Measurements from ENCODE around the gene FYCO1. TPM values are rescaled to one million over a fixed set of nuclear protein-coding genes. Genes with fewer than 3 reads are reported as not detected.
A peak's percentile ranks its signal among the peaks of the same experiment; 100 is the strongest.

The FYCO1 gene
- total and polyA plus RNA-seq, 7 experiments from 2014 or later, result 0.95 to 27.5 (median 21.5) TPM

GRCh38 chr3:45942051-45942825, 53.4 kb downstream of the FYCO1 start:
- Mint-ChIP-seq H3K9me3 (peaks cover 0 to 10% (median 0%) of the 10 kb centered on the region in 11 donors), H3K4me1 (peaks cover 22 to 71% (median 39%) of the 10 kb centered on the region in 7 donors), H3K27me3 (no peaks in the 10 kb centered on the region), H3K36me3 (peaks cover 3 to 62% (median 27%) of the 10 kb centered on the region in 5 donors), H3K4me3 (peak overlapping the region in 1 of 10 donors; percentile 19), H3K27ac (peak overlapping the region in 3 of 9 donors; percentile 6 to 79 (median 15))
- Histone ChIP-seq H3K9me3 (ENCODE audit: control insufficient read depth in 2 of 3, low read length in 3 of 3) (no peaks in the 10 kb centered on the region), H3K27me3 (ENCODE audit: control insufficient read depth in 2 of 2, insufficient read depth in 2 of 2, low read length in 2 of 2) (no peaks in the 10 kb centered on the region), H3K4me3 (ENCODE audit: low read length) (no peak overlapping the region), H3K27ac (ENCODE audit: low read depth, low read length) (no peak overlapping the region), H3K36me3 (ENCODE audit: control insufficient read depth in 2 of 3, insufficient read depth in 3 of 3, low read length in 3 of 3) (peaks cover 0 to 31% (median 1%) of the 10 kb centered on the region in 3 experiments), H3K4me1 (ENCODE audit: control insufficient read depth in 2 of 2, insufficient read depth in 2 of 2, low read length in 2 of 2) (peaks cover 19 to 65% of the 10 kb centered on the region in 2 donors)
- ATAC-seq (no peak), DNase-seq (no peak)
- ChIA-PET POLR2A (interaction anchor here (0.6 to 4.0 kb wide), 2 partner anchors 136 to 443 kb away, joined by 5 to 17 read pairs; no protein-coding TSS in a partner anchor), CTCF (interaction anchor here (1.2 to 19.0 kb wide), 2 partner anchors 102 to 138 kb away, joined by 3 to 336 read pairs; no protein-coding TSS in a partner anchor)
- intact Hi-C loops (cut with micrococcal nuclease), result loop anchor here in 1 of 2 donors (2.0 kb wide), 1 partner anchor 21 kb away; no protein-coding TSS in a partner anchor

- CTCF ChIA-PET, result interaction anchor here (19.0 kb wide), 1 partner anchor 140 kb away, joined by 336 read pairs; no protein-coding TSS in a partner anchor
- peaks cover 22 to 58% (median 39%) of the 10 kb centered on the region in 7 donors for H3K4me1 Mint-ChIP-seq
- intact Hi-C loops (cut with micrococcal nuclease), result no loop called here
Observed at GRCh38 chr3:45940781-45941365, 54.8 kb downstream of the FYCO1 start.

GRCh38 chr3:45940004-45940780, 55.4 kb downstream of the FYCO1 start:
- no peak for ATAC-seq
- H3K4me3 ChIP-seq (ENCODE audit: low read length), result no peak overlapping the region
- peaks cover 5 to 52% (median 13%) of the 10 kb centered on the region in 5 donors for H3K36me3 Mint-ChIP-seq
- peaks cover 0 to 6% (median 0%) of the 10 kb centered on the region in 11 donors for H3K9me3 Mint-ChIP-seq
- ChIA-PET POLR2A (interaction anchor here (4.0 kb wide), 1 partner anchor 138 kb away, joined by 17 read pairs; no protein-coding TSS in a partner anchor), CTCF (interaction anchor here (0.9 to 19.0 kb wide), 6 partner anchors 9 to 430 kb away, joined by 3 to 336 read pairs (median 4); partner anchors contain the start of gene CCR5)
- no peak for DNase-seq
- H3K27me3 Mint-ChIP-seq, result no peaks in the 10 kb centered on the region
- H3K4me1 Mint-ChIP-seq, result peaks cover 21 to 51% (median 37%) of the 10 kb centered on the region in 7 donors
- peaks cover 0 to 31% (median 11%) of the 10 kb centered on the region in 3 experiments for H3K36me3 ChIP-seq (ENCODE audit: control insufficient read depth in 2 of 3, insufficient read depth in 3 of 3, low read length in 3 of 3)
- no peaks in the 10 kb centered on the region for H3K27me3 ChIP-seq (ENCODE audit: control insufficient read depth in 2 of 2, insufficient read depth in 2 of 2, low read length in 2 of 2)
- H3K27ac ChIP-seq (ENCODE audit: low read depth, low read length), result no peak overlapping the region
- intact Hi-C loops (cut with micrococcal nuclease), result no loop called here
- peak overlapping the region in 2 of 9 donors; percentile 30 to 58 for H3K27ac Mint-ChIP-seq
- H3K9me3 ChIP-seq (ENCODE audit: control insufficient read depth in 2 of 3, low read length in 3 of 3), result no peaks in the 10 kb centered on the region
- no peak overlapping the region for H3K4me3 Mint-ChIP-seq
- H3K4me1 ChIP-seq (ENCODE audit: control insufficient read depth in 2 of 2, insufficient read depth in 2 of 2, low read length in 2 of 2), result peaks cover 19 to 45% of the 10 kb centered on the region in 2 donors

More at GRCh38 chr3:45940781-45941365, 54.8 kb downstream of the FYCO1 start:
- no peak overlapping the region for H3K27ac ChIP-seq (ENCODE audit: low read depth, low read length)
- H3K4me3 Mint-ChIP-seq, result no peak overlapping the region
- H3K36me3 ChIP-seq (ENCODE audit: control insufficient read depth in 2 of 3, insufficient read depth in 3 of 3, low read length in 3 of 3), result peaks cover 0 to 31% (median 5%) of the 10 kb centered on the region in 3 experiments
- H3K9me3 Mint-ChIP-seq, result peaks cover 0 to 6% (median 0%) of the 10 kb centered on the region in 11 donors
- POLR2A ChIA-PET, result interaction anchor here (4.0 kb wide), 1 partner anchor 137 kb away, joined by 17 read pairs; no protein-coding TSS in a partner anchor
- no peaks in the 10 kb centered on the region for H3K27me3 Mint-ChIP-seq
- no peak for ATAC-seq
- peak overlapping the region in 2 of 9 donors; percentile 30 to 58 for H3K27ac Mint-ChIP-seq
- H3K27me3 ChIP-seq (ENCODE audit: control insufficient read depth in 2 of 2, insufficient read depth in 2 of 2, low read length in 2 of 2), result no peaks in the 10 kb centered on the region
- no peak for DNase-seq
- no peak overlapping the region for H3K4me3 ChIP-seq (ENCODE audit: low read length)
- no peaks in the 10 kb centered on the region for H3K9me3 ChIP-seq (ENCODE audit: control insufficient read depth in 2 of 3, low read length in 3 of 3)
- H3K36me3 Mint-ChIP-seq, result peaks cover 3 to 52% (median 13%) of the 10 kb centered on the region in 5 donors
- peaks cover 19 to 52% of the 10 kb centered on the region in 2 donors for H3K4me1 ChIP-seq (ENCODE audit: control insufficient read depth in 2 of 2, insufficient read depth in 2 of 2, low read length in 2 of 2)

- Histone ChIP-seq H3K4me3 (ENCODE audit: low read length) (no peak overlapping the region), H3K4me1 (ENCODE audit: control insufficient read depth in 2 of 2, insufficient read depth in 2 of 2, low read length in 2 of 2) (peaks cover 19 to 36% of the 10 kb centered on the region in 2 donors), H3K27me3 (ENCODE audit: control insufficient read depth in 2 of 2, insufficient read depth in 2 of 2, low read length in 2 of 2) (no peaks in the 10 kb centered on the region), H3K27ac (ENCODE audit: low read depth, low read length) (no peak overlapping the region), H3K36me3 (ENCODE audit: control insufficient read depth in 2 of 3, insufficient read depth in 3 of 3, low read length in 3 of 3) (peaks cover 0 to 34% (median 14%) of the 10 kb centered on the region in 3 experiments), H3K9me3 (ENCODE audit: control insufficient read depth in 2 of 3, low read length in 3 of 3) (no peaks in the 10 kb centered on the region)
- peaks cover 20 to 46% (median 31%) of the 10 kb centered on the region in 7 donors for H3K4me1 Mint-ChIP-seq
- H3K27ac Mint-ChIP-seq, result peak overlapping the region in 2 of 9 donors; percentile 3 to 6
- intact Hi-C loops (cut with micrococcal nuclease), result loop anchor here (2.0 kb wide), 3 partner anchors 269 to 439 kb away; partner anchors contain the start of genes CCR1 (in 1 of the 2) and CCR5 (in 1 of the 2)
- CTCF ChIA-PET, result interaction anchor here (0.8 to 19.0 kb wide), 24 partner anchors 8 to 439 kb away, joined by 3 to 336 read pairs (median 3); partner anchors contain the start of gene CCR5
- no peak overlapping the region for H3K4me3 Mint-ChIP-seq
- peak; percentile 8 for ATAC-seq
- no peak for DNase-seq
- H3K27me3 Mint-ChIP-seq, result no peaks in the 10 kb centered on the region
- POLR2A ChIA-PET, result interaction anchor here (1.1 to 1.4 kb wide), 4 partner anchors 55 to 146 kb away, joined by 3 to 8 read pairs (median 6); no protein-coding TSS in a partner anchor
- H3K36me3 Mint-ChIP-seq, result peaks cover 7 to 52% (median 20%) of the 10 kb centered on the region in 5 donors
- peaks cover 0 to 6% (median 0%) of the 10 kb centered on the region in 11 donors for H3K9me3 Mint-ChIP-seq
Observed at GRCh38 chr3:45939341-45939771, 56.3 kb downstream of the FYCO1 start.

GRCh38 chr3:45938864-45939263, 56.8 kb downstream of the FYCO1 start:
- H3K4me3 Mint-ChIP-seq, result no peak overlapping the region
- Histone ChIP-seq H3K27me3 (ENCODE audit: control insufficient read depth in 2 of 2, insufficient read depth in 2 of 2, low read length in 2 of 2) (no peaks in the 10 kb centered on the region), H3K27ac (ENCODE audit: low read depth, low read length) (no peak overlapping the region), H3K9me3 (ENCODE audit: control insufficient read depth in 2 of 3, low read length in 3 of 3) (no peaks in the 10 kb centered on the region), H3K4me3 (ENCODE audit: low read length) (no peak overlapping the region), H3K36me3 (ENCODE audit: control insufficient read depth in 2 of 3, insufficient read depth in 3 of 3, low read length in 3 of 3) (peaks cover 0 to 38% (median 14%) of the 10 kb centered on the region in 3 experiments), H3K4me1 (ENCODE audit: control insufficient read depth in 2 of 2, insufficient read depth in 2 of 2, low read length in 2 of 2) (peaks cover 15 to 32% of the 10 kb centered on the region in 2 donors)
- H3K27ac Mint-ChIP-seq, result peak overlapping the region in 1 of 9 donors; percentile 3
- intact Hi-C loops (cut with micrococcal nuclease), result loop anchor here (1.0 to 2.0 kb wide), 6 partner anchors 37 to 440 kb away; partner anchors contain the start of genes CCR1 (in 1 of the 2), CCR5 (in 1 of the 2) and FYCO1 (in 1 of the 2)
- ATAC-seq (peak; percentile 92), DNase-seq (peak; percentile 58 to 84 (median 79))
- CTCF ChIA-PET, result interaction anchor here (0.5 to 19.0 kb wide), 25 partner anchors 8 to 549 kb away, joined by 3 to 336 read pairs (median 3); partner anchors contain the start of gene CCR5
- H3K4me1 Mint-ChIP-seq, result peaks cover 21 to 44% (median 30%) of the 10 kb centered on the region in 7 donors
- H3K27me3 Mint-ChIP-seq, result no peaks in the 10 kb centered on the region
- POLR2A ChIA-PET, result interaction anchor here (1.1 to 1.4 kb wide), 4 partner anchors 55 to 147 kb away, joined by 3 to 8 read pairs (median 6); no protein-coding TSS in a partner anchor
- peaks cover 0 to 6% (median 0%) of the 10 kb centered on the region in 11 donors for H3K9me3 Mint-ChIP-seq
- peaks cover 7 to 56% (median 25%) of the 10 kb centered on the region in 5 donors for H3K36me3 Mint-ChIP-seq

Measured in naive thymus-derived CD4-positive, alpha-beta T cell (primary cell).